Astrocyte of the hippocampus (primary cell): ENCODE measurements around the gene SH3BP5L.

Source experiments
- DNase-seq: peaks from one replicate; pipeline ENCODE4 v3.0.0; 2011; ENCODE audit warnings: low read depth, low spot score

The SH3BP5L gene

DNA sequence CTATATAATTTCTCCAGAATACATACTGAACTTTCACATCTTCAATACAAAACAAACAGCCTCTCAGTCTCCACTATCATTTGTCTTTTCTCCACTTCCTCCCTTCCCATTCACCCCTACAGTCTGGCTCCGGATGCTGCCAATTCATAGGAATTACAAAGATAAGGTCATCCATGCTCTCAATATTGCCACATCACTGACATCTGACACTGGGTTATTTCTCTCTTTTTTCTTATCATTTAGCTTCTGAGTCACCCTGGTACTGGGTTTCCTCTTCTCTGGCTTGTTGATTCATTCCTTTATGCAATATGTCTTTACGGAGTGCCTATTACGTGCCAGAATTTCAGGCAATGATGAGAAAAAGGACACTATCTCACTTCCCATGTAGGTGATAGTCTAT lies 3.1 kb upstream of the SH3BP5L start:
- no peak for DNase-seq

GRCh38 chr1:248825573-248825908 lies 174 bp downstream of the SH3BP5L start:
- no peak for DNase-seq

- DNase-seq, result peak; percentile 18
Measured at GRCh38 chr1:248825136-248825535, 579 bp downstream of the SH3BP5L start.

DNA sequence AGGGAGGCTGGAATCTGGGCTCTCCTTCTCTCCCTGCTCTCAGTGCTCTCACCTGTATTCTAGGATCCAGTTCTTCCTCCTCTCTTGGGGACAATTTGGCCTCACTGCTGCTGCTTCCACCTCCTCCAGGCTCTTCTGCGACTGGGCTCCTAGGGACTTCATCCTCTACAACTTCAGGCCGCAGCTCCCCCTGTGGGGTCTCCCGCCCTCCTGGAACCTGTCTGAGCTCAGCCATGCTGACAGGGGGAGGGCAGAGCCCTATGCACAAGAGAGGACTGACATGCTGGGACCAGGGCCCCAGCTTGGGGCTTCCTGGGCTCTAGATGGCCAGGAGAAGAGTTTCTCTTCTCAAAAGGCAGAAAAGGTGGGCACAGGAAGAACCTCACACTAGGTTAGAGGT lies 1.0 kb downstream of the SH3BP5L start:
- DNase-seq, result no peak

DNA sequence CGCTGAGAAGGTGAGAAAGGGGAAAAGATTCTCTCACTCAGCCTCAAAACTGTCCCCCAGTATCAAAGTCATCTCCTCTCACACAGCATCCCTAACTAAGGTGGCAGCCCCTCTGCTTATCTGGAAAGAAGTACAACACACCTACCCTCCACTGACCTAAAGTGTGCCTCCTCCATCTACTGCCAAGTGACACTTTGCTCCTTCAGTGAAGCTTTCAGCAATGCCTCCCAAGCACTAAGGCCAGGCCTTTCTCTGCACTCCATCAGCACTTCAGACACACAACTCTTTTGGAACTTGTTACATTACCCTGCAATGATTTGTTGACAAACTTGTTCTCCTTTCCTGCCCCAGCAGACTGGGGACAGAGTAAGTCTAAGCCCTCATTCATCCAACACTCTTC lies 1.4 kb downstream of the SH3BP5L start:
- DNase-seq, result no peak

- peak; percentile 89 for DNase-seq
Measured at GRCh38 chr1:248823517-248824001, 2.2 kb downstream of the SH3BP5L start.

GRCh38 chr1:248822148-248823032 lies 3.3 kb downstream of the SH3BP5L start:
- DNase-seq, result no peak

DNA sequence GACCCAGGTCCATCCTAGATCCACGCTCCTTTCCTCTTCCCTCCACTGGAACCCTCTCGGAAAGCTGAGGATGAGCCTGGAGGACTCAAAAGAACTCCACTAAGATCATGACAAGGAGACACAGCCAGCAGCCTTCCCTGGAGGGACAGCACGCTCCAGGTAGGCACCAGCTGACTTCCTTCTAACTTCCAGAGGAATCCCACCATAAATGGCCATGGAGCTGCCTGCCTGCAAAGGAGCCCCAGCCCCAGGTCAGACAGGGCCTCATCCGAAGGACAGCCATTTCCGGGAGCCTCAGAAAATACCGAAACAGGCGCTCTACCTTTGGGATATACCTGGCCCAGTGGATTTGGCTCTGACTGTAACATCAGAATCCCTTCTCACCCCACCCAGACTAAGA lies 4.1 kb downstream of the SH3BP5L start:
- DNase-seq, result no peak

DNA sequence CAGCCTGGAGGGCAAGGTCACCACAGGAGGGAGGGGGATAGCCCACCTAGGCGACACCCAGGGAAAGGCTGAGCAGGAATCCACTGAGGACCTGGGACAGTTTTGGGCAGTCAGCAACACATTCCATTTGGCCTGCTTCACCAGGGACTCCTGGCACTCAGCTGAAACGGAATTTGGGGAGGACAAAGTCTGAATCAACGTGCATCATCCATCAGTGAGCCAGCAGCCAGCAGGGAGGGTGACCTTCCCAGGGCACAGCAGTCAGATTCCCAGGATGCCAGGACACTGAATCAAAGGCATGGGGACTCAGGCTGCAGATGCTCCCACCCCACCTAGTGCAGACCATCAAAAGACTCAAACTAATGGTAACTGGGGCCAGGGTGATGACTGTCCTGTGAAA lies 4.6 kb downstream of the SH3BP5L start:
- DNase-seq, result peak; percentile 91

DNA sequence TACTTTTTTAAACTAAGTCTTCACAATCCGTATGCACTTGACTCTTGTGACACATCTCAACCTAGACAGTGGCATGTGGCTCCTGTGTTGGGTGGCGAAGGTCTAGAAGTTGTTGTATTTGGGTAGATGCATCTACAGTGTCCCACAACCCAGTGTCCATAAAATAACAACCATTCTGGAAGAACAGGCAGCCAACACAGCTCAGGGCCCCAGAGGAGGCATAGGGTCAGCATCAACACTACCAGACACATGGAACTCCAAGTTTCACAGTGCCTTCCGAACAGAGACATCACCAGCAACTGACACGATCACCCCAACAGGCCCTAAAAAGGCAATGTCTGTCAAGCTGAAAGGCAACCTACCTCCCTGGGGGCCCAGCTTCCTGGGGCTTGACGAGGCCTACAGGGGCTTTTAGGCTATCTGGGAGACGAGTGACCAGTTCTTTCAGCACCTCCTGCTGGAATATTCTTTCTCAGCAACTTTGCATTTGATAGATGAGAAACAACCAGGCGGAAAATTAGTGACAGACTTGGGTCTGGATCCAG lies 5.6 kb downstream of the SH3BP5L start:
- DNase-seq, result no peak

GRCh38 chr1:248818505-248819374 lies 7.0 kb downstream of the SH3BP5L start:
- no peak for DNase-seq

DNA sequence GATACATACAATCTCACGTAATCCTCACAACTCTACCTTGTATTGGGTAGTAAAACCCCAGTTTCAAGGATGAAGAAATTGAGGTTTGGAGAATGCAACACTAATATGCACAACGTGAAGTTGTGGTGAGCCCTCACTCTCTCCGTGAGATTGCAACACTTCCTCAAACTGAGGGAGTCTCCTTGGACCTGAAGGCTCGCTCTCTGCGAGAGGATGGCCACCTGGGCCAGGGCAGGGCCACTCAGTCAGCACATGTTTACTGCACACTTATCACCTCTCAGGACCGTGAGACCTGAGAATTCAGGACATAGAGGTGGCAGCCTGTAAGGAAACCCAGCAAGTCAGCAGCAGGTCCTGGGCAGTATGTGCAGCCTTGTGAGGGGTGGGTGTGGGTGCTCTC lies 8.7 kb downstream of the SH3BP5L start:
- DNase-seq, result no peak

DNA sequence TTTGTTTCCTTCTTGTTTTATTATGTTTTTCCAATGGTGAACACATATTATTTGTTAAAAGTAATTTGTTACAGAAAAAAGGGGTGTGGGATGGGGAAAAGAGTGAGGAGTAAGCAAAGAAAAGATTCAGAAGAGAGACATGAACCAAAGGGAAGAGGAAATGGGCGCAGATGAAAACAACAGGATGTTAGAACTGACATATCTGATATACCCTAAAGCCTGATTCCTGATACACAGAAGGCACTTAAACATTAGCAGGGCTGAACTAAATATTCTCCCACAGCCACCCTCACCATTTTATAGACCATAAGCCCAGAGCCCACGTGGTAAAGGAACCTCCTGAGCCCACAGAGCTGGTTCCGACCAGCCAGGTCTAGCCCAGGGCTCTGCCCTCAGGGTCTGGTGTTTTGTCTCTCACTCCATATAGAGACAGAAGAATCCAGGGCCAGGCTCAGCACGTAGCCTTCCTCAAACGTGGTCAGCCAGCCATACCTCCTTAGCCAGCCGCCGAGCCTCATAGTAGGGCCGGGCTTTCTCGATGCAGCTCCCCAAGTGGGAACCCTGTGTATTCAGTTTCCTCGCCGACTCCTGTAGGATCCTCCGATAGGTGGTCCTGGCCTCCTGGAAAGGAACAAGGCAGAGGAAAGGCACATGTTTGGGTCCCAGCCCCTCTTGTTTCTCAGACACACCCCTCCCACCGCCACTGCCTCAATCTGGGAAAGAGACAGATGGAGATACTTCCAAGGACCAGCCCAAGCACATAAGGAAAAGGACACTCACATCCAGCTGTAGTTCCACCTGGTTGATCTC lies 9.5 kb downstream of the SH3BP5L start:
- DNase-seq, result no peak

DNA sequence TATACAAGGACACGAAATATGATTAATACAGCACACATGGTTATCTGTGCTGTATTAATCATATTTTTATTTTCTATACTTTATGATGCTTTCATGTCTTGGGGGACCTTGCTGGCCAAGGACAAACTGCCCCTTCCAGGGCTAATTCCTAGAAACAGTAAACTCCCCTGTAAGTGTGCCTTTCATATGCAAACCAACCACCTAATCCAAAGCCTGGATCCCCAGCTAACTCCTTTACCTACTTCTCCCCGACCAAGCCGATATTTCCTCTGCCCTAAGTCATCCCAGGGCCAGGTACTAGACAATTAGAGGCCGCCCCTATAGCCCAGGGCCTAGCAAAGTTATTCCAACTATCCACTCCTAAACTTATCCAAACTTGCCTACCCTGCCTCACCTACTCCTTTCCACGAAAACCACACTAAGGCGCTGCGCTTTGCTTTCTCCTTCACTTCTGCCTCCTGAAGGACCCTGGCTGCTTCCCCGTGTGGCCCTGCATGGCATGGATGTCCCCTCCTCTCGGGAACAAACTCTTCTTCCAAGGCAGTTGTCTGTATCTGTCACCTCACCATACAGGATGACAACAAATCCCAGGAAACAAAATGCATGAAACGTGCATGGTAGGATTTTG lies 10.2 kb downstream of the SH3BP5L start:
- DNase-seq, result no peak

DNA sequence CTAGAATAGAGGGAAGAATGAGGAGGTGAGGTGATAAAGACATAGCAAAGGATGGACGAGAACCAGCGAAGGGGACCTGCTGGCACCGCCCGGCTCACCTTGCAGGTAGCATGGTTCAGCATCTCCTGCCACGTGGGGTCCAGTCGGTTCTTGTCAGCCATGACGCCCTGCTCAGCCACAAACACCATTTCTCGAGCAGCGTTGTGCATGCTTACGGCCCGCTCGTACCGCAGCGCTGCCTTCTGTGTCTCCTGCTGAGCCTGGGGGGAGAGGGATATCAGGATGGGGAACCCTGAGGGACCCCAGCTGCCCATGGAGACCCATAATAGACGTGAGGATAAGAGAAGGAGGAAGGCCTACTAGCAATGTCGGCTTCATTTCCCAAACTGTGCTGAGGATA lies 11.4 kb downstream of the SH3BP5L start:
- no peak for DNase-seq

- DNase-seq, result no peak
Measured at GRCh38 chr1:248813546-248813945, 12.2 kb downstream of the SH3BP5L start.

GRCh38 chr1:248812736-248813425 lies 12.8 kb downstream of the SH3BP5L start:
- DNase-seq, result no peak

GRCh38 chr1:248811514-248812490 lies 13.9 kb downstream of the SH3BP5L start:
- no peak for DNase-seq
